GM19193 (cell line): Measurements from ENCODE around the gene TNFSF13.

Source experiments
- POLR2A ChIP-seq: IDR thresholded peaks from 4 replicates; pipeline ENCODE4 v1.6.1; 2011; ENCODE audit not compliant: insufficient read depth, insufficient read length; ENCODE audit errors: extremely low read depth

TNFSF13 gene

GRCh38 chr17:7558544-7559319 is at the start of gene TNFSF13:
Gene TNFSF13, plus strand, starts transcription at chr17:7558750. Its CDS starts 290 bp downstream, at chr17:7559040.
- TF ChIP-seq POLR2A, result no peak

- TF ChIP-seq POLR2A, result no peak
Measured at GRCh38 chr17:7508846-7509245, 49.7 kb upstream of the TNFSF13 start.

- TF ChIP-seq POLR2A, result no peak
Measured at GRCh38 chr17:7509937-7510336, 48.6 kb upstream of the TNFSF13 start.

GRCh38 chr17:7511108-7511507 is 47.4 kb upstream of the TNFSF13 start:
- no peak for TF ChIP-seq POLR2A

GRCh38 chr17:7512105-7512504 is 46.4 kb upstream of the TNFSF13 start:
- TF ChIP-seq POLR2A, result no peak

GRCh38 chr17:7512824-7513540 is 45.6 kb upstream of the TNFSF13 start:
- TF ChIP-seq POLR2A, result no peak

GRCh38 chr17:7513850-7514419 is 44.6 kb upstream of the TNFSF13 start:
- no peak for TF ChIP-seq POLR2A

- no peak for TF ChIP-seq POLR2A
Measured at GRCh38 chr17:7515911-7516610, 42.5 kb upstream of the TNFSF13 start.

- no peak for TF ChIP-seq POLR2A
Measured at GRCh38 chr17:7523033-7523432, 35.5 kb upstream of the TNFSF13 start.

- no peak for TF ChIP-seq POLR2A
Measured at GRCh38 chr17:7528842-7529241, 29.7 kb upstream of the TNFSF13 start.

GRCh38 chr17:7530023-7530900 is 28.3 kb upstream of the TNFSF13 start:
- no peak for TF ChIP-seq POLR2A

GRCh38 chr17:7538050-7538449 is 20.5 kb upstream of the TNFSF13 start:
- TF ChIP-seq POLR2A, result no peak

GRCh38 chr17:7538891-7539545 is 19.5 kb upstream of the TNFSF13 start:
- no peak for TF ChIP-seq POLR2A

GRCh38 chr17:7541074-7541621 is 17.4 kb upstream of the TNFSF13 start:
- no peak for TF ChIP-seq POLR2A

- no peak for TF ChIP-seq POLR2A
Measured at GRCh38 chr17:7544911-7545310, 13.6 kb upstream of the TNFSF13 start.
